Measurements from ENCODE around the gene RAPGEF4.

DNA sequence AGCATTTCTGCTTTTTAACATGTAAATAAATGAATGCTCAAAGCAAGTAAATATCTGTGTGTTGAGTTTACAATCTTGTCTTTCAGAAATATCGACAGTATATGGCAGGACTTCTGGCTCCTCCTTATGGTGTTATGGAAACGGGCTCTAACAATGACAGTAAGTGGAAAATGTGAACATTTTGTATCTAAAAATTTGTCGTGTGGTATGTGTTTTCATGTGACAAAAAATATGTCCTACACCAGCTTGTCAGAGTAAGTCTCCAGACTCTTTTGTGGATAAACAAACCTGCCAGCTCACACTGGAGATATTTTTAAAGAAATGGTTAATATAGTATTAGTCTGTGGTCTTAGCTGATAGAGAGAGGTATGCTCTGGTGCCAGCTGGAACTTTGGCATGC lies 182.1 kb downstream of the RAPGEF4 start:
- TF ChIP-seq CTCF (conservative IDR thresholded peaks at IDR 0.05) (no peak), EZH2 (IDR thresholded peaks at IDR 0.05; ENCODE audit: low read depth) (no peak)
